ENCODE measurements around the gene WAPL.

Gene WAPL

DNA sequence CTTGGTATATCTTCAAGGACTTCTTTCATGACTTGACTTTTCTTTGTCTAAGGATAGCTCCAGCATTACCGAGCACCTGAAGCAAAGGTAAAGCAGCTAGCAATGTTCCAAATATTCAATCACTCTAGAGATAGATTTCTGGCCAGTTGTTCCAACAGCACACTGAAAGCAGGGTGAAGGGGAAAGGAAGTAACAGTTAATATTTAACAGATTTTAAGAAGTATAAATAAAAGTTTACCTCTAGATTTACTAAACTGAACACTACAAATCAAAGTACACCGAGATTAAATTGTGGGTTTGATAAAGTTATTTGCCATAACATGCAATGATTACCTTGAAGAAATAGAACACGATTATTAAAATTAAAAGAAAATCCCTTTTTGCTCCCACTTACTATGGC, 84.1 kb downstream of the WAPL start:
- Histone ChIP-seq H3K79me1 (ENCODE audit: low read length) (peaks cover 2% of the 10 kb centered on the region), H3K56ac (ENCODE audit: low read length) (no peak overlapping the region), H3K36me3 (ENCODE audit: control insufficient read depth, insufficient read depth, low read length) (peaks cover 8% of the 10 kb centered on the region), H4K5ac (ENCODE audit: low read length) (no peak overlapping the region), H2BK15ac (replicated peaks; ENCODE audit: low read depth) (no peak overlapping the region), H2BK120ac (ENCODE audit: low read depth, low read length) (no peak overlapping the region), H3K4me1 (ENCODE audit: control insufficient read depth, low read depth, low read length) (no peaks in the 10 kb centered on the region), H4K8ac (ENCODE audit: low read depth, low read length) (no peak overlapping the region), H3K23ac (ENCODE audit: low read length) (no peak overlapping the region), H3K79me2 (ENCODE audit: control insufficient read depth, insufficient read depth, low read length) (no peaks in the 10 kb centered on the region), H3K27ac (ENCODE audit: low read depth, low read length) (no peak overlapping the region), H3K27me3 (ENCODE audit: insufficient read depth, low read length, poor library complexity) (no peaks in the 10 kb centered on the region), H3K18ac (ENCODE audit: low read length) (no peak overlapping the region), H3K4me2 (ENCODE audit: low read length) (no peak overlapping the region), H2AK5ac (ENCODE audit: low read length) (no peak overlapping the region), H3K9ac (ENCODE audit: low read length) (no peak overlapping the region), H2BK5ac (ENCODE audit: low read length) (no peak overlapping the region), H3K4me3 (ENCODE audit: low read length) (no peak overlapping the region), H3K4ac (ENCODE audit: low read depth, low read length) (no peak overlapping the region)
- DNase-seq, result no peak
- no CpG with 5 or more reads among the region's 3 CpGs for WGBS (ENCODE audit: extremely low coverage, insufficient coverage, low lambda C conversion rate)

DNA sequence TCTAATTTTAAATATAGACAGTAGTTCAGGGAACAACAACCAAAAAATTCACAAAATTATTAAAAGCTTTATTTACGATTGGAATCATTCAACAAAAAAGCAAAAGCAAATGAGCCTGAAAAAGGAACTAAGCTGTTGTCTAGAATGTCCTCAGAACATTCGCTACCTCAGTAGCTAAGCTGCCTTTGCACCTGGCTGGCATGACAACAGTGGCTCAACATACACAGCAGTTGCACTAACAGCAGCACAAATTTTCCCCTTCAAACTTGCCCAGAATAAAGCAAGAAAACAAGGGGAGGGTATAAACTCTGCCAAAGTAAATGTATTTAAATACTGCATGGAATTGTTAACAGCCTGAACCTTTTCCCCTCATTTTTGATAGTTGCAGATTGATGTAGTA, 84.6 kb downstream of the WAPL start:
- no peak overlapping the region for H3K18ac ChIP-seq (ENCODE audit: low read length)
- DNase-seq, result no peak
- H3K56ac ChIP-seq (ENCODE audit: low read length), result no peak overlapping the region
- H3K23ac ChIP-seq (ENCODE audit: low read length), result no peak overlapping the region
- H3K36me3 ChIP-seq (ENCODE audit: control insufficient read depth, insufficient read depth, low read length), result peaks cover 8% of the 10 kb centered on the region
- no peak overlapping the region for H2BK15ac ChIP-seq (replicated peaks; ENCODE audit: low read depth)
- H2BK5ac ChIP-seq (ENCODE audit: low read length), result no peak overlapping the region
- no peak overlapping the region for H4K5ac ChIP-seq (ENCODE audit: low read length)
- H4K8ac ChIP-seq (ENCODE audit: low read depth, low read length), result no peak overlapping the region
- no peak overlapping the region for H2BK120ac ChIP-seq (ENCODE audit: low read depth, low read length)
- no peak overlapping the region for H3K27ac ChIP-seq (ENCODE audit: low read depth, low read length)
- no peaks in the 10 kb centered on the region for H3K79me2 ChIP-seq (ENCODE audit: control insufficient read depth, insufficient read depth, low read length)
- H3K79me1 ChIP-seq (ENCODE audit: low read length), result peaks cover 2% of the 10 kb centered on the region
- no peak overlapping the region for H3K4me3 ChIP-seq (ENCODE audit: low read length)
- no peak overlapping the region for H3K9ac ChIP-seq (ENCODE audit: low read length)
- H3K4me1 ChIP-seq (ENCODE audit: control insufficient read depth, low read depth, low read length), result no peaks in the 10 kb centered on the region
- WGBS (ENCODE audit: extremely low coverage, insufficient coverage, low lambda C conversion rate), result no CpG with 5 or more reads among the region's 2 CpGs
- H2AK5ac ChIP-seq (ENCODE audit: low read length), result no peak overlapping the region
- no peaks in the 10 kb centered on the region for H3K27me3 ChIP-seq (ENCODE audit: insufficient read depth, low read length, poor library complexity)
- H3K4me2 ChIP-seq (ENCODE audit: low read length), result no peak overlapping the region
- no peak overlapping the region for H3K4ac ChIP-seq (ENCODE audit: low read depth, low read length)

DNA sequence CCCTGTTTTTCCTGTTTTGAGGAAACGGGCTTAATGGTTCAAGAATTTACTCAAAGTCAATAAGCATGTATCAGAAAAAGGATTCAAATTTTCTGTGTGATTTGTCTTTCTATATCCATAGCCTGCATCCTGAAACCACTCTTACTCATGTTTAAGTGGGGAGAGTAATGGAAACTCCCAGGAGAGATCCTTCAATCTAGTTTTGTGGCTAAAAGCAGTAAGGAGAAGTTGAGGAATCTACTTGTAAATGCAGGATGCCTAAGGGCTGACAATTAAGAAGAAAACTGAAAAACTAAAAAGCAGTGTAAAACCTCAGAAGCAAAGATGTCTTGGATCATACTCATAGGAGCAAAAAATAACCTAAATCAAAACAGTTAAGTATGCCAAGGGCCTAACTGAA, 86.9 kb downstream of the WAPL start:
- Histone ChIP-seq H3K4me1 (ENCODE audit: control insufficient read depth, low read depth, low read length) (no peaks in the 10 kb centered on the region), H4K5ac (ENCODE audit: low read length) (no peak overlapping the region), H3K4me2 (ENCODE audit: low read length) (no peak overlapping the region), H2BK120ac (ENCODE audit: low read depth, low read length) (no peak overlapping the region), H3K4ac (ENCODE audit: low read depth, low read length) (no peak overlapping the region), H3K79me1 (ENCODE audit: low read length) (peaks cover 2% of the 10 kb centered on the region), H3K18ac (ENCODE audit: low read length) (no peak overlapping the region), H2AK5ac (ENCODE audit: low read length) (no peak overlapping the region), H3K4me3 (ENCODE audit: low read length) (no peak overlapping the region), H2BK15ac (replicated peaks; ENCODE audit: low read depth) (no peak overlapping the region), H3K36me3 (ENCODE audit: control insufficient read depth, insufficient read depth, low read length) (peaks cover 5% of the 10 kb centered on the region), H3K23ac (ENCODE audit: low read length) (no peak overlapping the region), H3K56ac (ENCODE audit: low read length) (no peak overlapping the region), H3K27ac (ENCODE audit: low read depth, low read length) (no peak overlapping the region), H4K8ac (ENCODE audit: low read depth, low read length) (no peak overlapping the region), H3K9ac (ENCODE audit: low read length) (no peak overlapping the region), H3K27me3 (ENCODE audit: insufficient read depth, low read length, poor library complexity) (no peaks in the 10 kb centered on the region), H2BK5ac (ENCODE audit: low read length) (no peak overlapping the region), H3K79me2 (ENCODE audit: control insufficient read depth, insufficient read depth, low read length) (no peaks in the 10 kb centered on the region)
- WGBS (ENCODE audit: extremely low coverage, insufficient coverage, low lambda C conversion rate), result no CpG with 5 or more reads among the region's 1 CpG
- DNase-seq, result no peak

DNA sequence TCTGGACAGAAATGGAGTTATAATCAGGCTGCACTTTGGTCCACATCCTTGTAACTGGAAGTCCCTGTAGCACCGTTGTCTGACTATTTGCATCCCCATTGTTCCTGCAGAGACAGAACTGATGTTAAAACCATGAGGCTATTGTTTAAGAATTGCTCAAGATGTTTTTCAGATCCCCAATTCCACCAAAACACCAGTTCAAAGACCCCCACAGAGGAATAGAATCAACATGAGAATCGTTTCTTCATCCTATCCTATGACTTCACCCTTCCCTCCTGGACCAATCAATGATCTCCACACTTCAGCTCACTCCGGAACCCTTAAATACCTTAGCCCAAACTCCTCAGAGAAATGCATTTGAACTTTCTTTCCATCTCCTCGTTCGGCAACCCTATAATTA, 97.9 kb downstream of the WAPL start:
- no peak overlapping the region for H3K4me3 ChIP-seq (ENCODE audit: low read length)
- no peak overlapping the region for H3K4me2 ChIP-seq (ENCODE audit: low read length)
- H3K18ac ChIP-seq (ENCODE audit: low read length), result no peak overlapping the region
- no peak overlapping the region for H3K4ac ChIP-seq (ENCODE audit: low read depth, low read length)
- WGBS (ENCODE audit: extremely low coverage, insufficient coverage, low lambda C conversion rate), result no CpG with 5 or more reads among the region's 5 CpGs
- H2BK120ac ChIP-seq (ENCODE audit: low read depth, low read length), result no peak overlapping the region
- no peak overlapping the region for H4K5ac ChIP-seq (ENCODE audit: low read length)
- H3K9ac ChIP-seq (ENCODE audit: low read length), result no peak overlapping the region
- H3K4me1 ChIP-seq (ENCODE audit: control insufficient read depth, low read depth, low read length), result no peaks in the 10 kb centered on the region
- H2AK5ac ChIP-seq (ENCODE audit: low read length), result no peak overlapping the region
- no peaks in the 10 kb centered on the region for H3K79me1 ChIP-seq (ENCODE audit: low read length)
- H3K79me2 ChIP-seq (ENCODE audit: control insufficient read depth, insufficient read depth, low read length), result no peaks in the 10 kb centered on the region
- no peaks in the 10 kb centered on the region for H3K36me3 ChIP-seq (ENCODE audit: control insufficient read depth, insufficient read depth, low read length)
- H3K27ac ChIP-seq (ENCODE audit: low read depth, low read length), result no peak overlapping the region
- no peak overlapping the region for H3K23ac ChIP-seq (ENCODE audit: low read length)
- H3K56ac ChIP-seq (ENCODE audit: low read length), result no peak overlapping the region
- no peak overlapping the region for H2BK15ac ChIP-seq (replicated peaks; ENCODE audit: low read depth)
- no peak overlapping the region for H4K8ac ChIP-seq (ENCODE audit: low read depth, low read length)
- H3K27me3 ChIP-seq (ENCODE audit: insufficient read depth, low read length, poor library complexity), result no peaks in the 10 kb centered on the region
- DNase-seq, result peak; percentile 10
- no peak overlapping the region for H2BK5ac ChIP-seq (ENCODE audit: low read length)

DNA sequence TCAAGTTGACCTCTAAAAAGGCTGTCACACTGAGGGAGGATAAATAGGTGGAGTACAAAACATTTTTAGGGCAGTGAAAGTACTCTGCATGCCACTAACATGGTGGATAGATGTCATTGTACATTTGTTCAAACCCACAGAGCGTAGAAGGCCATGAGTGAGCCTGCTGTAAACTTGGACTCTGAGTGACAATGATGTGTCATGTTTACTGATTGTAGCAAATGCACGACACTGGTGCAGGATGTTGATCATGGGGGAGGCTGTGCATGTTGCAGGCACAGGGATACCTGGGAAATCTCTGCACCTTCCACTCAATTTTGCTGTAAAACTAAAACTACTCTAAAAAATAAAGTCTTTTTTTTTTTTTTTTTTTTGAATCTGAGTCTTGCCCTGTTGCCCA, 102.5 kb downstream of the WAPL start:
- no peak overlapping the region for H2BK15ac ChIP-seq (replicated peaks; ENCODE audit: low read depth)
- no peak overlapping the region for H3K56ac ChIP-seq (ENCODE audit: low read length)
- H3K4ac ChIP-seq (ENCODE audit: low read depth, low read length), result no peak overlapping the region
- H3K23ac ChIP-seq (ENCODE audit: low read length), result no peak overlapping the region
- no peaks in the 10 kb centered on the region for H3K79me1 ChIP-seq (ENCODE audit: low read length)
- no peaks in the 10 kb centered on the region for H3K4me1 ChIP-seq (ENCODE audit: control insufficient read depth, low read depth, low read length)
- H3K27ac ChIP-seq (ENCODE audit: low read depth, low read length), result no peak overlapping the region
- no peak overlapping the region for H2AK5ac ChIP-seq (ENCODE audit: low read length)
- no peak overlapping the region for H2BK5ac ChIP-seq (ENCODE audit: low read length)
- H3K27me3 ChIP-seq (ENCODE audit: insufficient read depth, low read length, poor library complexity), result no peaks in the 10 kb centered on the region
- H3K9ac ChIP-seq (ENCODE audit: low read length), result no peak overlapping the region
- no peak overlapping the region for H2BK120ac ChIP-seq (ENCODE audit: low read depth, low read length)
- H3K4me2 ChIP-seq (ENCODE audit: low read length), result no peak overlapping the region
- H4K5ac ChIP-seq (ENCODE audit: low read length), result no peak overlapping the region
- WGBS (ENCODE audit: extremely low coverage, insufficient coverage, low lambda C conversion rate), result no CpG with 5 or more reads among the region's 2 CpGs
- H4K8ac ChIP-seq (ENCODE audit: low read depth, low read length), result no peak overlapping the region
- H3K36me3 ChIP-seq (ENCODE audit: control insufficient read depth, insufficient read depth, low read length), result no peaks in the 10 kb centered on the region
- DNase-seq, result no peak
- no peaks in the 10 kb centered on the region for H3K79me2 ChIP-seq (ENCODE audit: control insufficient read depth, insufficient read depth, low read length)
- H3K4me3 ChIP-seq (ENCODE audit: low read length), result no peak overlapping the region
- H3K18ac ChIP-seq (ENCODE audit: low read length), result no peak overlapping the region

DNA sequence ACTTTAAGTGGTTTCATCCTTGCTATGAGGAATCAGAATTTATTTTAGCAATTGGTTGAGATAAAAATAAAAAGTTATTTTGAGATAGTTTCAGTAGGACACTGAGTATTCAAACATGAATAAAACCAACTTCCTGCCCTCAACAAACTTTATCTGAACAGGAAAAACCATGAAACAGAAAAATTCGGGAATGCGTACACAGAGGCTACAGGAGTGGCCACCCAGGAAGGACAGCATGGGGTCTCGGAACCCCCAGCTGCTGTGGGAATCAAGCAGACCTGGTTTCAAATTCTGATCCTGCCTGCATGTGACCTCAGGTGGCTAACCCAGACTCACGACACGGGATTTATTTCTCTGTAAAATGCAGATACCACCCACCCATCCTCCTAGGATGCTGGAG, 106.0 kb downstream of the WAPL start:
- H3K79me1 ChIP-seq (ENCODE audit: low read length), result no peaks in the 10 kb centered on the region

More for the DNA sequence above, 106.0 kb downstream of the WAPL start:
- no peaks in the 10 kb centered on the region for H3K36me3 ChIP-seq (ENCODE audit: control insufficient read depth, insufficient read depth, low read length)
- no peak overlapping the region for H3K27ac ChIP-seq (ENCODE audit: low read depth, low read length)
- no peak overlapping the region for H3K4me3 ChIP-seq (ENCODE audit: low read length)
- H3K18ac ChIP-seq (ENCODE audit: low read length), result no peak overlapping the region
- DNase-seq, result no peak
- no peaks in the 10 kb centered on the region for H3K4me1 ChIP-seq (ENCODE audit: control insufficient read depth, low read depth, low read length)
- no peak overlapping the region for H4K8ac ChIP-seq (ENCODE audit: low read depth, low read length)
- no peak overlapping the region for H3K23ac ChIP-seq (ENCODE audit: low read length)
- H3K9ac ChIP-seq (ENCODE audit: low read length), result no peak overlapping the region
- no peak overlapping the region for H2AK5ac ChIP-seq (ENCODE audit: low read length)
- H4K5ac ChIP-seq (ENCODE audit: low read length), result no peak overlapping the region
- no peak overlapping the region for H3K4me2 ChIP-seq (ENCODE audit: low read length)
- no peaks in the 10 kb centered on the region for H3K79me2 ChIP-seq (ENCODE audit: control insufficient read depth, insufficient read depth, low read length)
- no peaks in the 10 kb centered on the region for H3K27me3 ChIP-seq (ENCODE audit: insufficient read depth, low read length, poor library complexity)
- H2BK5ac ChIP-seq (ENCODE audit: low read length), result no peak overlapping the region
- no CpG with 5 or more reads among the region's 5 CpGs for WGBS (ENCODE audit: extremely low coverage, insufficient coverage, low lambda C conversion rate)
- no peak overlapping the region for H2BK15ac ChIP-seq (replicated peaks; ENCODE audit: low read depth)
- H3K56ac ChIP-seq (ENCODE audit: low read length), result no peak overlapping the region
- no peak overlapping the region for H2BK120ac ChIP-seq (ENCODE audit: low read depth, low read length)
- no peak overlapping the region for H3K4ac ChIP-seq (ENCODE audit: low read depth, low read length)

All from mesendoderm (in vitro differentiated cells).